Left ventricle myocardium superior (tissue), 1 donor: ENCODE data around the gene ADGRA3. TPM values are rescaled to one million over a fixed set of nuclear protein-coding genes. Genes with fewer than 3 reads are reported as not detected.

Experiments
- ATAC-seq: fragments of 200-7000 bp; cut with Tn5 transposase; one replicate; pipeline ENCODE4 v1.9.1; 2020; ENCODE audit warnings: mild to moderate bottlenecking, moderate library complexity
- DNase-seq: peaks from one replicate; pipeline ENCODE4 v3.0.0-alpha.2; 2020
- intact Hi-C: fragments of 100-400 bp; cut with micrococcal nuclease; formaldehyde crosslinking; loops from one replicate; pipeline ENCODE4 v1.11.0; 2022
- long read RNA-seq: library from polyadenylated mRNA; unstranded; transcript quantifications from one replicate; pipeline ENCODE4 v2.0.0, GENCODE V29; 2021
- total RNA-seq: library from RNA; stranded (reverse); fragmentation: NEBNext Ultra II Directional; extraction: Animal tissue kit (Norgen Biotek cat#: 25700); gene quantifications from one replicate; pipeline ENCODE4 v1.2.1, GENCODE V29; 2021
- donor health status: DM: no; HTN: yes; CAD: no; lungs with severe emphysema.

The ADGRA3 gene, protein sequence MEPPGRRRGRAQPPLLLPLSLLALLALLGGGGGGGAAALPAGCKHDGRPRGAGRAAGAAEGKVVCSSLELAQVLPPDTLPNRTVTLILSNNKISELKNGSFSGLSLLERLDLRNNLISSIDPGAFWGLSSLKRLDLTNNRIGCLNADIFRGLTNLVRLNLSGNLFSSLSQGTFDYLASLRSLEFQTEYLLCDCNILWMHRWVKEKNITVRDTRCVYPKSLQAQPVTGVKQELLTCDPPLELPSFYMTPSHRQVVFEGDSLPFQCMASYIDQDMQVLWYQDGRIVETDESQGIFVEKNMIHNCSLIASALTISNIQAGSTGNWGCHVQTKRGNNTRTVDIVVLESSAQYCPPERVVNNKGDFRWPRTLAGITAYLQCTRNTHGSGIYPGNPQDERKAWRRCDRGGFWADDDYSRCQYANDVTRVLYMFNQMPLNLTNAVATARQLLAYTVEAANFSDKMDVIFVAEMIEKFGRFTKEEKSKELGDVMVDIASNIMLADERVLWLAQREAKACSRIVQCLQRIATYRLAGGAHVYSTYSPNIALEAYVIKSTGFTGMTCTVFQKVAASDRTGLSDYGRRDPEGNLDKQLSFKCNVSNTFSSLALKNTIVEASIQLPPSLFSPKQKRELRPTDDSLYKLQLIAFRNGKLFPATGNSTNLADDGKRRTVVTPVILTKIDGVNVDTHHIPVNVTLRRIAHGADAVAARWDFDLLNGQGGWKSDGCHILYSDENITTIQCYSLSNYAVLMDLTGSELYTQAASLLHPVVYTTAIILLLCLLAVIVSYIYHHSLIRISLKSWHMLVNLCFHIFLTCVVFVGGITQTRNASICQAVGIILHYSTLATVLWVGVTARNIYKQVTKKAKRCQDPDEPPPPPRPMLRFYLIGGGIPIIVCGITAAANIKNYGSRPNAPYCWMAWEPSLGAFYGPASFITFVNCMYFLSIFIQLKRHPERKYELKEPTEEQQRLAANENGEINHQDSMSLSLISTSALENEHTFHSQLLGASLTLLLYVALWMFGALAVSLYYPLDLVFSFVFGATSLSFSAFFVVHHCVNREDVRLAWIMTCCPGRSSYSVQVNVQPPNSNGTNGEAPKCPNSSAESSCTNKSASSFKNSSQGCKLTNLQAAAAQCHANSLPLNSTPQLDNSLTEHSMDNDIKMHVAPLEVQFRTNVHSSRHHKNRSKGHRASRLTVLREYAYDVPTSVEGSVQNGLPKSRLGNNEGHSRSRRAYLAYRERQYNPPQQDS (N-terminal part only)
- total RNA-seq, result 37.3 TPM
- long read RNA-seq, full-length matches to known transcripts, result 54 of 93 reads
- long read RNA-seq, partial matches to known transcripts, result 25 of 93 reads
- long read RNA-seq, other reads (novel, unspliced or antisense), result 14 of 93 reads

DNA sequence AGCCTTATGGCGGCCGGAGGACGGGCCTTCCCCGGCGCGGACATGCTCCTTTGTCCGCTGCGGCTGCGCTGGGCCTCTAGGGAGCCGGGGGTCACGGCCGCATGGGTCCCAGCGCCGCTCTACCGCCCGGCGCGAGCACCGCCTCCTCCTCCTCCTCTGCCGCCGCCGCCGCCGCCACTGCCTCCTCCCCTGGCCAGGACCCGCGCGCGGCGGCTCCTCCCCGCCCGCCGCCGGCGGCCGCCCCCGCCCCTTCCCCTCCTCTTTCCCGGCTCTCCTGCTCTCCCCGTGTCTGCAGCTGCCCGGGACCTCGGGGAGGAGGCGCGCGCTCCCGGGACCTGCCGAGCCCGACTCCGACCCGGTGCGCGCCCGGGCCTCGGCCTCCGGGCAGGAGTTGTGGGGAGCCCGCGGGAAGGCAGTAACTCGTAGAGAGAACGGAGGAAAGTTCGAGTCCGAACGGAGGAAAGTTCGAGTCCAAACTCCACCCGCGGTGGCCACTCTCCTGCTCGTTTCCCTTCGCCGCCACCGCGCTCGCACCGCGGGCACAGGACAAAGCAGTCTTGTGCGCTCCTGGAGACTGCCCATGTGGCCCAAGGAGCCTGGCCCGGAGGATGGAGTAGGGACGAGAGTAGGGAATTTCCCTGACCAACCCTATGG lies at the start of gene ADGRA3:
Gene ADGRA3 (minus strand): TSS at position 179 of the 654 bp plus-strand sequence. CDS start 282 bp downstream, outside the sequence.
- intact Hi-C loops, result no loop called here
- peak; percentile 95 for ATAC-seq
- peak; percentile 87 for DNase-seq

DNA sequence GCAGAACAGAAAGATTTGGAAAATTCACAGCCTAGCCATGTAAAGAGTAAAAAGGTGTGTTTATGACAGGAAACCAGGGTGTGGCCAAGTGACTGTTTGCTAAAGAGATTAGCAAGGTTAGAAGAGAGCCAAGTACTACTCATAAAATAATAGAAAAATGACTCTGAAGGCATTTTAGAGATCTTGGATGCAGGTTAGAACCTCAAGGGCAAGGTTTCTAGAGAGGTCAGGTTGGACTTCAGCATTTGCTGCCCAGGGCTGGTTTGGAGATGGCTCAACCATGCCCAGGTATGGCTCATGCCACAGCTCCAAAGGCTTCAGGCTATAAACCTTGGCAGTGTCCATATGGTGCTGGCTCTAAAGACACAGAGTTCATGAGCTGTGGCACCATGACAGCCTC lies 40.6 kb upstream of the ADGRA3 start:
- ATAC-seq (no peak), DNase-seq (no peak)
- intact Hi-C loops, result no loop called here

DNA sequence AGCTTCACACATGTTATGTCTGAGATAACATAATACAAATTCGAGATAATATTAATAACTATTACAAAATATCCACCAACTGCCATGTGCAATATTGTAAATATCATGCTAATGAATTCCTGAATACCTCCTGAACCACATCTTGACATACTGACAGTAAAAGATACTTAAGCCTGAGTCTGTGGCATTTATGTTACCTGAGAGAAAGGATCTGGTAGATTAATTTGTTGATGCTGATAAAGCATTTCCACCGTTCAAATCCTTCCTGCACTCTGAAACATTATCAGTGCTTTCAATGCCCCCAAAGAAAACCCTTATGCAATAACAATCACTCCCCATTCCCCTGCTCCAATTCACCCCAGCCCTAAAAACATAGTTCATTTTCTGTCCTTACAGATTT lies 38.8 kb upstream of the ADGRA3 start:
- intact Hi-C loops, result no loop called here
- no peak for ATAC-seq

DNA sequence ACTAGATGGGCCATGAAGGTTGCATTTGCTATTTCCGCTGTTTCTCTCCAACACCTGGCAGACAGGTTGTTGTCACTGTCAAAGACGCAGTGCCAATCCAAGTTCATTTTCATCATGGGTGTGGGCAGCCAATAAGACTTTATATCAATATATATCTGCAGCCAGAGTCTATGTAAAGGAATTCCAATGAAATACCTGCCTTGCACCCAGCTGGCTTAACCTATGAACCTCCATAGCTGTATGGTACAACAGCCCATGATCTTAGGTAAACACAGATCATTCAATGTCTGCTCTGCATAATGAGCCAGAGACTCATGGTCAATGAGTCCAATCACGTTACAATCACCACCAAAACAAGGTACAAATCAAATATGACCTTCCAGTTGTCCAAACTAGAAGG lies 37.7 kb upstream of the ADGRA3 start:
- DNase-seq (no peak), ATAC-seq (no peak)

More for the DNA sequence above, 38.8 kb upstream of the ADGRA3 start:
- DNase-seq, result no peak

DNA sequence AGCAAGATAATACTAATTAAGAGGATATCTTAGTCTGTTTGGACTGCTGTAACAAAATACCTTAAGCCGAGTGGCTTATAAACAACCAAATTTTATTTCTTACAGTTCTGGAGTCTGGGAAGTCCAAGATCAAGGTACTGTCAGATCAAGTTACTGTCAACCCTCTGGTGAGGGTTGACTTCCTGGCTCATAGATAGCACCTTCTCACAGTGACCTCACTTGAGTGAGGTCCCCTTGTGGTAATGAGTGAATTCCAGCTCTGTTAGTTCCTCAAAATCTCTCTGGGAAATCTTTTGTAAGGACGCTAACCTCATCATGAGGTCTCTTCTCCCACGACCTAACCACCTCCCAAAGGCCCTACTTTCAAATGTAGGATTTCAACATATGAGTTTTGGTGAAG lies 36.9 kb upstream of the ADGRA3 start:
- intact Hi-C loops, result no loop called here
- DNase-seq (no peak), ATAC-seq (no peak)

More for the DNA sequence above, 37.7 kb upstream of the ADGRA3 start:
- intact Hi-C loops, result no loop called here

DNA sequence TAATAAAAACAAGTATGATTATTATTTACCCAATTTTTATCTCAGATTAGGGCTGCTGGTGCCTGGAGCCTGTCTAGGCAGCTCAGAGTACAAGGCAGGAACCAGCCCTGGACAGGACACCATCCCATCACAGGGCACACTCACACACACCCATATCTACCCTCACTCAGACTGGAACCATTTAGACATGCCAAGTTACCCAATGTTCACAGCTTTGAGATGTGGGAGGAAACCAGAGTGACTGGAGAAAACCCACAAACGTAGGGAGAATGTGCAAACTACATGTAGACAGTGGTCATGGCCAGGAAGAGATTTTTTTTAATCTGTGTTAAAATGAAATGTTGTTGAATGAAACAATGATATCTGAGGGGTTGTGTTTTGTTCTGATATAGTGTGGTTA lies 35.7 kb upstream of the ADGRA3 start:
- DNase-seq (no peak), ATAC-seq (no peak)
- intact Hi-C loops, result no loop called here

DNA sequence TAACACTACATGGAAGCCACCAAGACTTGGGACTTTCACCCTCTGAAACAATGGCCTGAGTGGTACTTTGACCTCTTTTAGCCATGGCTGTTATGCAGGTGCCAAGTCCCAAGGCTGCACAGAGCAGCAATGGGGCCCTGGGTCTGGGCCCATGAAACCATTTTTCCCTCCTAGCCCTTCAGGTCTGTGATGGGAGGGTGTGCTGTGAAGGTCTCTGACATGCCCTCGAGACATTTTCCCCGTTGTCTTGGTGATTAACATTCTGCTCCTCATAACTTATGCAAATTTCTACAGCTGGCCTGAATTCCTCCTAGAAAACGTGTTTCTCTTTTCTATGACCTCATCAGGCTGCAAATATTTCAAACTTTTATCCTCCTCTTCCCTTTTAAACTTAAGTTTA lies 30.4 kb upstream of the ADGRA3 start:
- ATAC-seq, result no peak
- intact Hi-C loops, result no loop called here
- no peak for DNase-seq

DNA sequence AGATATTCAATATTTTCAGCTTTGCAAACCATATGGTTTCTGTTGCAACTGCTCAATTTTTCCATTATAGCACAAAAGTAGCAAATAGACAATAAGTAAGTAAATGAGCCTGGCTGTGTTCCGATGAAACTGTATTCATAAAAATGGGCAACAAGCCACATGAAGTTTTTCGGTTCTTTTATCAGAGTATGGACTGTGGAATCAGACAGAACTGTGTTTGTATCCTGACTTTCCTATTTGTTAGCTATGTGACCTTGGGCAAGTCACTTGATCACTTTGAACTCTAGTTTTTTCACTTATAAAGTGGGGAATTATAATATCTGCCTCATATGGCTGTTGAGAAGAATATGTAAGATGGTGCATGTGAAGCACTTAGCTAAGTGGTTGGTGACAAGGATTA lies 23.4 kb upstream of the ADGRA3 start:
- no peak for DNase-seq
- intact Hi-C loops, result no loop called here
- ATAC-seq, result no peak

DNA sequence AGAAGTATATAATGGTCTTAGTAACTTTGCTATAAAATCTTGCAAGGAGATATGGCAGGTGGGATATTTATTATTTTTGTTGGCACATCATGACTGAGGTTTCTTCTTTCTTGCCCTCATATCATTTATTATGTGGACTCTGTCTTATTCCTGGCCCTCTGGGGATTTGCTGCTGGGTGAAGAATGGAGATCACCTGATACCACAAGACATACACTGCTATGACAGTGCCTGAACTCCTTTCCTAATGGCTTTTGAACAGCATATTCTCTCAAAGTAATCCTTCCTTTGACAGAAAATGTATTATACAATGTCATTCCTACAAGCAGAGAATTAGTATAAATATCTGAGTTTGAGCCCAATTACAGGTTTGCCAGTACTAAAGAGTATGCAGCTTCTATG lies 22.0 kb upstream of the ADGRA3 start:
- DNase-seq, result no peak
- no peak for ATAC-seq
- intact Hi-C loops, result no loop called here

DNA sequence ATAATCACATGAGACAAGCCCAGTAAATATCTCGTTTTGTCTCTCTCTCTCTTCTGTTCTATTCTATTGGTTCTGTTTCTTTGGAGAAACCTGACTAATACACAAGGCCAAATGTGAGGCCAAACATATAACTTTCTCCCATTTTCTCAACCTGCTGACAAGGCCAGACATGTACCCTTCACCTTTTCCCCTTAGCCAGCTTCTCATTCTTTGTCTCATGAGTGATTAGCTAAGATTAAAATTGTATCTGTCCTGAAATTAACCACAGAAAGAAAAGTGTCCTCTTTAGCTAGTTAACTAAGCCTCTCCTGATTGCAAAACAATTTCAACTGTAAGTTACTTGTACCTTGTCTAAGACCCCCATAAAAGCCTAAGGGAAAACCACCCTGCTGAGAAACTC lies 18.5 kb upstream of the ADGRA3 start:
- DNase-seq (no peak), ATAC-seq (no peak)
- intact Hi-C loops, result no loop called here

DNA sequence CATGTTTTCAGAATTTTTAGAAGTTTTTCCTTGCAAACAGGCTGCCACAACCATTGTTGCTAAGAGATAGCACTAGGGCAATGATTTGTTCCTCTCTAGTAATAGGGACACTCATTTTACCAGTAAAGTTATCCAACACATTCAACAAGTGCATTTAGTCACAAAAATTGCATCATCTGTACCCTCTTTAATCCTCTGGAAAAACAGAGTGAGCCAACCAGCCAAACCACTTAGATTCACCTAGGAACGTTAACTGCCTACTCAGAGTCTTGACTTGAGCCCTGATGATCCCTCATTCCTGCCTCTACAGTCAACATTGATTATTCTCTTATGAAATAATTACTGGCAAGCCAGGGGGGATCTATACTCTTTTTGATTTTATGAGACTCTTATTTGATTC lies 17.0 kb upstream of the ADGRA3 start:
- ATAC-seq (no peak), DNase-seq (no peak)
- intact Hi-C loops, result no loop called here

DNA sequence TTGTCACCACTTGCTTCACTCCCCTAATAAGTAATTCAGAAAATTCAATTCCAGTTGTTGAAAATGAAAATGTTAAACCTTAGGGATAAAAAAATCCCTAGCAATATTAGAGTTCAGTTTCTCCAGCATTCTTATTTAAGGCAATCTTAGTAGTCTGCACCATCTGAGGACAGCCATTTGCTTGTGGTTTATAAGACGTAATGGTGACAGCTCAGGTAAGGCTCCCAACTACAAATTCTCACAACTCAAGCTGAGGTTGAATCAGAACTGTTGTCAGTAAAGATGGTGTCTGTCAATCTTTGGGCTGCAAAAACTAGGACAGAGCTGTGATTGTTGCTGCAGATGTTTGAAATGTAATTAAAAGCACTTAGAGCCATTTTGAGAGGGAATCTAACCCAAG lies 16.3 kb upstream of the ADGRA3 start:
- intact Hi-C loops, result no loop called here
- peak; percentile 63 for ATAC-seq
- DNase-seq, result no peak

DNA sequence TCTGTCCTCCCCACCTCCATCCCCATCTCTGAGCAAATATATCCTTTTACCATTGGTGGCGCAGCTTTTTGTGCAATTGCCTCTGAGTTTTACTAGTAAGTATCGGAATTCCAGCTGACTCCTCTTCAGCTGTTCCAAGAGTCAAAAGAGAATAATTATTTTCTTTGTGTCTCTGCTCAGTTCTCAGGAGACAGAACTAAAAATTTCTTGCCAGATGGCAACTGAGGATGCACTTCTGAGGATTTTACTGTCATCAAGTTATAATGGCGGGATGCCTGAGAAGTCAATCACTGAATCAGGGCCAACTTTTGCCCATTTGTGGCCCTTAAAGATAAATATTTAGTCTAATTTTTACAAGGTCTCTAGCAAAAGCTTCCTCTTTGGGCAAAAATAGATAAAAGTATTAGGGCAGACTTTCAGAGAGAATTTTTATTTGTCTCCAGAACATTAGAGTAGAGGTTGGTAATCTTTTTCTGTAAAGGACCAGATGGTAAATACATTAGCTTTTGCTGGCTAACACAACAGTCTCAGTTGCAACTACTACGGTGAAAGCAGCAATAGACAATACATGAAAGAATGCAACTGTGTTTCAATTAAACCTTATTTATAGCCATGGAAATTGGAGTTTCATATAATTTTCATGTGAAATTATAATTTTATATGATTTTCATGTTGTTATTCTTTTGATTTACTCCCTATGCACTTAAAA lies 15.6 kb upstream of the ADGRA3 start:
- DNase-seq (no peak), ATAC-seq (peak; percentile 75)

DNA sequence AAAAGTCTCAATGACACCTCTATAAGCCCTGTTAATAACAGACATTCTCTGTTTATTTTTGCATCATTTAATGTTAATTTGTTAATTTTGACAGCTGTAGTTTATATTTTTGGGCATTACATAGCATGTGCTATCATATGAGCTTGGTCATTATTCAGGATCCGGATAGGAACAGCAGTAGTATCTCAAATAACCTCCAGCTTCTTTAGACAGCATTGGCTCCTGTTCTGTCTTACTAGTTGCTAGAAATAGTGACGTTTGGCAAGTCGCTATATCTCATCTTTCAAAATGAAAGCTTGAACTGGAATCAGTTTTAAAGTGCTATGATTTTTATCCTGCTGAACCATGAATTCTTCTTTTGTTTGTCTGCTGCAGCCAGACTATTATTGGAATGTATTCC lies 9.0 kb upstream of the ADGRA3 start:
- DNase-seq (no peak), ATAC-seq (no peak)
- intact Hi-C loops, result no loop called here

More for the DNA sequence above, 15.6 kb upstream of the ADGRA3 start:
- intact Hi-C loops, result no loop called here

DNA sequence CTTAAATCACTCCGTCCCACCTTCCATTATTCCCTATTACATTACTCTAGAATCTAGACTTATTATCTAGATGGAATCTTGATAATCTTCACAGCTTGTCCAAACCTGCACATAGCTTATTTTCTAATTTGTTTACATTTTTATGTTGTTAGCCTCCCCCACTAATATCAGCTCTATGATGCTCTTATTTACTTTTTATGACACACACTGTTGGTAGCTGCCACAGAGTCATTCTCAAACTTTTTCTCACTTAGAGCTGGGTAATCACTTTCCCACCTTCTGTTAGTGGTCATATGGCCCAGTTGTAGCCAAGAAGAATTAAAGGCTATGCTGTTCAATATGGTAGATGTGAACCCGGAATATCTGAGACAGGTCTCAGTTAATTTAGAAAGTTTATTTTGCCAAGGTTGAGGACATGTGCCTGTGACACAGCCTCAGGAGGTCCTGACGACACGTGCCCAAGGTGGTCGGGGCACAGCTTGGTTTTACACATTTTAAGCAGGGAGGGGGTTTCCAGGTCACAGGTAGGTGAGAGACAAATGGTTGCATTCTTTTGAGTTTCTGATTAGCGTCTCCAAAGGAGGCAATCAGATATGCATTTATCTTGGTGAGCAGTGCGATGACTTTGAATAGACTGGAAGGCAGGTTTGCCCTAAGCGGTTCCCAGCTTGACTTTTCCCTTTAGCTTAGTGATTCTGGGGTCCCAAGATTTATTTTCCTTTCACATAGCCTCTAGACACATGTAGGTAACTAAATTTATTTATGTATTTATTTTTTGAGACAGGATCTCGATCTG lies 7.0 kb upstream of the ADGRA3 start:
- intact Hi-C loops, result no loop called here
- ATAC-seq, result no peak
- no peak for DNase-seq

DNA sequence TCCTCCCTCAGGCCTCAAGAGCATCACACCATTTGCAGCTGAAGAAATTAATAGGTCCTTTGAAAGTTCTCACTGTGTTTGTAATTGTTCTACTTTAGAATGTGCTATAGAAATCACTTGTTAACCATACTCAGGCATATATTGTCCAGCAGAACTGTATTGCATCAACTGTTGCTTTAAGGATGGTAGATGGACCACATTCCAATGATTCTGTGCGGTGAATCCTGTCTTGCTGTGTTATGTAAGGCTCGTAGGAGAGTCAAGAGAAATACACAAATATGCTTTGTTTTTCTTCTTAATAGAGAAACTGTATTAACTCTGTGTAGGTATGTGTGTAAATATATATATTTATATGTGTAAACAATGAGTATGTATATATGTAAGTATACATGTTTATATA lies 6.3 kb upstream of the ADGRA3 start:
- ATAC-seq, result no peak
- intact Hi-C loops, result no loop called here

DNA sequence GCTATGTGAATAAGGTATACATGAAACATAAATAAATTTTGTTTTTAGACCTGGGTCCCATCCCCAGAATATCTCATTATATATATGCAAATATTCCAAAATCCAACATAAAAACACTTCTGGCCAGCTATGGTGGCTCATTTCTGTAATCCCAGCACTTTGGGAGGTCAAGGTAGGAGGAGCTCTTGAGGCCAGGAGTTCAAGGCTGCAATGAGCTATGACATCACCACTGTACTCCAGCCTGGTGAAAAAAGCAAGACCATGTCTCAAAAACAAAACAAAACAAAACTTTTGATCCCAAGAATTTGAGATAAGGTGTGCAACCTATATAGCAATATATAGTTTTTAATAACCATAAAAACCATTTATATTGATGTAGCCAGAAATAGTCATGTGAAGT lies 5.4 kb upstream of the ADGRA3 start:
- intact Hi-C loops, result no loop called here
- DNase-seq (no peak), ATAC-seq (no peak)

More for the DNA sequence above, 6.3 kb upstream of the ADGRA3 start:
- no peak for DNase-seq
